ENCODE results near the gene RBM19. TPM values are rescaled to one million over a fixed set of nuclear protein-coding genes. Genes with fewer than 3 reads are reported as not detected.
"Not testable (repeated sequence)": the region's sequence is repeated elsewhere in the genome, so short reads cannot be mapped to it uniquely, and the experiment has no call there.

Gene RBM19
- total and polyA plus RNA-seq, 3 experiments from 2014 or later = 12.6 to 114 (median 109) TPM

GRCh38 chr12:114003286-114003685 is 37.2 kb upstream of the RBM19 start:
- Mint-ChIP-seq H3K4me3 (no peak overlapping the region), H3K27ac (no peak overlapping the region), H3K4me1 (no peaks in the 10 kb centered on the region), H3K36me3 (no peaks in the 10 kb centered on the region), H3K9me3 (no peaks in the 10 kb centered on the region), H3K27me3 (peaks cover 8 to 42% of the 10 kb centered on the region in 2 donors)
- ChIA-PET POLR2A (no interaction called here), CTCF (no interaction called here)
- H3K27me3 ChIP-seq (ENCODE audit: insufficient read depth, low read length, poor library complexity, severe bottlenecking) = peaks cover 5% of the 10 kb centered on the region
- no peaks in the 10 kb centered on the region for H3K4me1 ChIP-seq (ENCODE audit: insufficient read depth, low read length)
- no peaks in the 10 kb centered on the region for H3K36me3 ChIP-seq (ENCODE audit: insufficient read depth, low read length)
- no peak overlapping the region for H3K4me3 ChIP-seq (ENCODE audit: low read length)
- H3K27ac ChIP-seq (ENCODE audit: low read depth, low read length) = no peak overlapping the region
- DNase-seq = no peak
- no peaks in the 10 kb centered on the region for H3K9me3 ChIP-seq (ENCODE audit: low read length)

GRCh38 chr12:114001511-114002340 is 35.6 kb upstream of the RBM19 start:
- H3K9me3 Mint-ChIP-seq = no peaks in the 10 kb centered on the region
- Histone ChIP-seq H3K36me3 (ENCODE audit: insufficient read depth, low read length) (no peaks in the 10 kb centered on the region), H3K4me1 (ENCODE audit: insufficient read depth, low read length) (no peaks in the 10 kb centered on the region), H3K4me3 (ENCODE audit: low read length) (no peak overlapping the region), H3K27ac (ENCODE audit: low read depth, low read length) (no peak overlapping the region), H3K9me3 (ENCODE audit: low read length) (no peaks in the 10 kb centered on the region), H3K27me3 (ENCODE audit: insufficient read depth, low read length, poor library complexity, severe bottlenecking) (peaks cover 5% of the 10 kb centered on the region)
- peaks cover 1 to 33% of the 10 kb centered on the region in 2 donors for H3K27me3 Mint-ChIP-seq
- no peak overlapping the region for H3K27ac Mint-ChIP-seq
- no peaks in the 10 kb centered on the region for H3K36me3 Mint-ChIP-seq
- H3K4me1 Mint-ChIP-seq = no peaks in the 10 kb centered on the region
- POLR2A ChIA-PET = no interaction called here
- CTCF ChIA-PET = no interaction called here
- no peak for DNase-seq
- no peak overlapping the region for H3K4me3 Mint-ChIP-seq

- Histone ChIP-seq H3K9me3 (ENCODE audit: low read length) (no peaks in the 10 kb centered on the region), H3K4me3 (ENCODE audit: low read length) (no peak overlapping the region), H3K27ac (ENCODE audit: low read depth, low read length) (no peak overlapping the region), H3K4me1 (ENCODE audit: insufficient read depth, low read length) (no peaks in the 10 kb centered on the region), H3K27me3 (ENCODE audit: insufficient read depth, low read length, poor library complexity, severe bottlenecking) (peaks cover 5% of the 10 kb centered on the region), H3K36me3 (ENCODE audit: insufficient read depth, low read length) (no peaks in the 10 kb centered on the region)
- no peaks in the 10 kb centered on the region for H3K36me3 Mint-ChIP-seq
- CTCF ChIA-PET = no interaction called here
- no peak overlapping the region for H3K4me3 Mint-ChIP-seq
- H3K4me1 Mint-ChIP-seq = no peaks in the 10 kb centered on the region
- H3K27me3 Mint-ChIP-seq = peaks cover 3 to 35% of the 10 kb centered on the region in 2 donors
- H3K27ac Mint-ChIP-seq = no peak overlapping the region
- POLR2A ChIA-PET = no interaction called here
- no peak for DNase-seq
- H3K9me3 Mint-ChIP-seq = no peaks in the 10 kb centered on the region
Observed at GRCh38 chr12:114000861-114001260, 34.7 kb upstream of the RBM19 start.

GRCh38 chr12:114000261-114000660 is 34.1 kb upstream of the RBM19 start:
- POLR2A ChIA-PET = not testable (repeated sequence)

GRCh38 chr12:113997365-113997764 is 31.2 kb upstream of the RBM19 start:
- peaks cover 5% of the 10 kb centered on the region for H3K27me3 ChIP-seq (ENCODE audit: insufficient read depth, low read length, poor library complexity, severe bottlenecking)
- no peaks in the 10 kb centered on the region for H3K9me3 ChIP-seq (ENCODE audit: low read length)
- Mint-ChIP-seq H3K36me3 (no peaks in the 10 kb centered on the region), H3K27ac (no peak overlapping the region), H3K4me3 (no peak overlapping the region), H3K4me1 (no peaks in the 10 kb centered on the region), H3K9me3 (no peaks in the 10 kb centered on the region), H3K27me3 (peaks cover 11 to 49% of the 10 kb centered on the region in 2 donors)
- no peaks in the 10 kb centered on the region for H3K4me1 ChIP-seq (ENCODE audit: insufficient read depth, low read length)
- no peak for DNase-seq
- ChIA-PET CTCF (no interaction called here), POLR2A (no interaction called here)
- no peaks in the 10 kb centered on the region for H3K36me3 ChIP-seq (ENCODE audit: insufficient read depth, low read length)
- no peak overlapping the region for H3K27ac ChIP-seq (ENCODE audit: low read depth, low read length)
- H3K4me3 ChIP-seq (ENCODE audit: low read length) = no peak overlapping the region

More at GRCh38 chr12:114000261-114000660, 34.1 kb upstream of the RBM19 start:
- peaks cover 5 to 41% of the 10 kb centered on the region in 2 donors for H3K27me3 Mint-ChIP-seq
- H3K4me3 Mint-ChIP-seq; H3K36me3 ChIP-seq (ENCODE audit: insufficient read depth, low read length); H3K9me3 Mint-ChIP-seq; H3K27ac ChIP-seq (ENCODE audit: low read depth, low read length); H3K36me3 Mint-ChIP-seq; CTCF ChIA-PET; H3K27me3 ChIP-seq (ENCODE audit: insufficient read depth, low read length, poor library complexity, severe bottlenecking); H3K9me3 ChIP-seq (ENCODE audit: low read length); H3K4me1 ChIP-seq (ENCODE audit: insufficient read depth, low read length); H3K27ac Mint-ChIP-seq; DNase-seq; H3K4me1 Mint-ChIP-seq; H3K4me3 ChIP-seq (ENCODE audit: low read length): not testable (repeated sequence)

GRCh38 chr12:113996026-113996425 is 29.9 kb upstream of the RBM19 start:
- no peak overlapping the region for H3K4me3 Mint-ChIP-seq
- POLR2A ChIA-PET = no interaction called here
- no peaks in the 10 kb centered on the region for H3K36me3 ChIP-seq (ENCODE audit: insufficient read depth, low read length)
- no peaks in the 10 kb centered on the region for H3K9me3 ChIP-seq (ENCODE audit: low read length)
- no peaks in the 10 kb centered on the region for H3K4me1 ChIP-seq (ENCODE audit: insufficient read depth, low read length)
- DNase-seq = no peak
- CTCF ChIA-PET = no interaction called here
- no peaks in the 10 kb centered on the region for H3K4me1 Mint-ChIP-seq
- H3K27ac Mint-ChIP-seq = peak overlapping the region in 1 of 8 donors; percentile 77
- H3K27me3 ChIP-seq (ENCODE audit: insufficient read depth, low read length, poor library complexity, severe bottlenecking) = peaks cover 5% of the 10 kb centered on the region
- H3K9me3 Mint-ChIP-seq = no peaks in the 10 kb centered on the region
- H3K27me3 Mint-ChIP-seq = peaks cover 14 to 48% of the 10 kb centered on the region in 2 donors
- no peaks in the 10 kb centered on the region for H3K36me3 Mint-ChIP-seq
- no peak overlapping the region for H3K4me3 ChIP-seq (ENCODE audit: low read length)
- H3K27ac ChIP-seq (ENCODE audit: low read depth, low read length) = no peak overlapping the region

GRCh38 chr12:113994051-113994450 is 27.9 kb upstream of the RBM19 start:
- Mint-ChIP-seq H3K27ac (no peak overlapping the region), H3K27me3 (peaks cover 16 to 45% of the 10 kb centered on the region in 2 donors), H3K4me3 (no peak overlapping the region), H3K4me1 (no peaks in the 10 kb centered on the region), H3K36me3 (no peaks in the 10 kb centered on the region), H3K9me3 (no peaks in the 10 kb centered on the region)
- H3K27ac ChIP-seq (ENCODE audit: low read depth, low read length) = no peak overlapping the region
- no peaks in the 10 kb centered on the region for H3K4me1 ChIP-seq (ENCODE audit: insufficient read depth, low read length)
- ChIA-PET CTCF (no interaction called here), POLR2A (no interaction called here)
- H3K4me3 ChIP-seq (ENCODE audit: low read length) = no peak overlapping the region
- DNase-seq = no peak
- no peaks in the 10 kb centered on the region for H3K9me3 ChIP-seq (ENCODE audit: low read length)
- peaks cover 2% of the 10 kb centered on the region for H3K27me3 ChIP-seq (ENCODE audit: insufficient read depth, low read length, poor library complexity, severe bottlenecking)
- H3K36me3 ChIP-seq (ENCODE audit: insufficient read depth, low read length) = no peaks in the 10 kb centered on the region

GRCh38 chr12:113992751-113993150 is 26.6 kb upstream of the RBM19 start:
- H3K9me3 Mint-ChIP-seq; H3K27me3 ChIP-seq (ENCODE audit: insufficient read depth, low read length, poor library complexity, severe bottlenecking); H3K4me1 Mint-ChIP-seq; CTCF ChIA-PET; POLR2A ChIA-PET; H3K27ac Mint-ChIP-seq; H3K4me3 Mint-ChIP-seq; H3K36me3 ChIP-seq (ENCODE audit: insufficient read depth, low read length); H3K27ac ChIP-seq (ENCODE audit: low read depth, low read length); DNase-seq; H3K9me3 ChIP-seq (ENCODE audit: low read length); H3K4me1 ChIP-seq (ENCODE audit: insufficient read depth, low read length); H3K4me3 ChIP-seq (ENCODE audit: low read length); H3K36me3 Mint-ChIP-seq: not testable (repeated sequence)
- H3K27me3 Mint-ChIP-seq = peaks cover 22 to 52% of the 10 kb centered on the region in 2 donors
